Measurements from ENCODE around the gene C16orf74. TPM values are rescaled to one million over a fixed set of nuclear protein-coding genes. Genes with fewer than 3 reads are reported as not detected.
A peak's percentile ranks its signal among the peaks of the same experiment; 100 is the strongest.

Gene C16orf74
- total and polyA plus RNA-seq, 3 experiments from 2014 or later = 1.1 to 10.7 (median 1.3) TPM

- H3K4me1 Mint-ChIP-seq = peaks cover 4 to 20% (median 5%) of the 10 kb centered on the region in 3 donors
- POLR2A ChIA-PET = no interaction called here
- Histone ChIP-seq H3K9me3 (ENCODE audit: low read length) (no peaks in the 10 kb centered on the region), H3K36me3 (ENCODE audit: insufficient read depth, low read length) (no peaks in the 10 kb centered on the region), H3K4me3 (ENCODE audit: low read length) (no peak overlapping the region), H3K4me1 (ENCODE audit: insufficient read depth, low read length) (no peaks in the 10 kb centered on the region), H3K27me3 (ENCODE audit: insufficient read depth, low read length, poor library complexity, severe bottlenecking) (no peaks in the 10 kb centered on the region), H3K27ac (ENCODE audit: low read depth, low read length) (no peak overlapping the region)
- no peaks in the 10 kb centered on the region for H3K9me3 Mint-ChIP-seq
- no peak overlapping the region for H3K4me3 Mint-ChIP-seq
- no peak overlapping the region for H3K27ac Mint-ChIP-seq
- no peaks in the 10 kb centered on the region for H3K36me3 Mint-ChIP-seq
- DNase-seq = peak in 2 of 5 donors; percentile 13 to 57
- H3K27me3 Mint-ChIP-seq = peaks cover 17 to 38% of the 10 kb centered on the region in 2 donors
- CTCF ChIA-PET = interaction anchor here (0.7 to 2.3 kb wide), 7 partner anchors 10 to 224 kb away, joined by 3 to 20 read pairs (median 3); no protein-coding TSS in a partner anchor
Observed at GRCh38 chr16:85759631-85760419, 8.9 kb upstream of the C16orf74 start.

- no peak for DNase-seq
- Histone ChIP-seq H3K9me3 (ENCODE audit: low read length) (no peaks in the 10 kb centered on the region), H3K27ac (ENCODE audit: low read depth, low read length) (no peak overlapping the region), H3K27me3 (ENCODE audit: insufficient read depth, low read length, poor library complexity, severe bottlenecking) (no peaks in the 10 kb centered on the region), H3K36me3 (ENCODE audit: insufficient read depth, low read length) (no peaks in the 10 kb centered on the region), H3K4me3 (ENCODE audit: low read length) (no peak overlapping the region), H3K4me1 (ENCODE audit: insufficient read depth, low read length) (no peaks in the 10 kb centered on the region)
- Mint-ChIP-seq H3K9me3 (no peaks in the 10 kb centered on the region), H3K27me3 (peaks cover 17 to 42% of the 10 kb centered on the region in 2 donors), H3K36me3 (no peaks in the 10 kb centered on the region), H3K4me1 (peaks cover 4 to 20% (median 5%) of the 10 kb centered on the region in 3 donors), H3K27ac (no peak overlapping the region), H3K4me3 (no peak overlapping the region)
- ChIA-PET CTCF (interaction anchor here (1.2 to 2.3 kb wide), 3 partner anchors 41 to 100 kb away, joined by 3 to 20 read pairs (median 3); no protein-coding TSS in a partner anchor), POLR2A (no interaction called here)
Observed at GRCh38 chr16:85759136-85759535, 8.2 kb upstream of the C16orf74 start.

GRCh38 chr16:85757341-85757822 is 6.5 kb upstream of the C16orf74 start:
- POLR2A ChIA-PET = no interaction called here
- Histone ChIP-seq H3K27me3 (ENCODE audit: insufficient read depth, low read length, poor library complexity, severe bottlenecking) (peaks cover 4% of the 10 kb centered on the region), H3K36me3 (ENCODE audit: insufficient read depth, low read length) (no peaks in the 10 kb centered on the region), H3K4me3 (ENCODE audit: low read length) (no peak overlapping the region), H3K9me3 (ENCODE audit: low read length) (no peaks in the 10 kb centered on the region), H3K27ac (ENCODE audit: low read depth, low read length) (no peak overlapping the region), H3K4me1 (ENCODE audit: insufficient read depth, low read length) (no peaks in the 10 kb centered on the region)
- CTCF ChIA-PET = interaction anchor here (1.0 kb wide), 1 partner anchor 21 kb away, joined by 3 read pairs; no protein-coding TSS in a partner anchor
- Mint-ChIP-seq H3K4me1 (peaks cover 4 to 20% (median 5%) of the 10 kb centered on the region in 3 donors), H3K36me3 (no peaks in the 10 kb centered on the region), H3K9me3 (no peaks in the 10 kb centered on the region), H3K27me3 (peaks cover 22 to 53% of the 10 kb centered on the region in 2 donors), H3K27ac (no peak overlapping the region), H3K4me3 (no peak overlapping the region)
- DNase-seq = no peak

GRCh38 chr16:85755929-85756768 is 5.3 kb upstream of the C16orf74 start:
- Histone ChIP-seq H3K9me3 (ENCODE audit: low read length) (no peaks in the 10 kb centered on the region), H3K4me1 (ENCODE audit: insufficient read depth, low read length) (no peaks in the 10 kb centered on the region), H3K27ac (ENCODE audit: low read depth, low read length) (no peak overlapping the region), H3K27me3 (ENCODE audit: insufficient read depth, low read length, poor library complexity, severe bottlenecking) (peaks cover 14% of the 10 kb centered on the region), H3K36me3 (ENCODE audit: insufficient read depth, low read length) (no peaks in the 10 kb centered on the region), H3K4me3 (ENCODE audit: low read length) (no peak overlapping the region)
- Mint-ChIP-seq H3K27ac (peak overlapping the region in 1 of 8 donors; percentile 79), H3K4me3 (no peak overlapping the region), H3K9me3 (no peaks in the 10 kb centered on the region), H3K27me3 (peaks cover 27 to 55% of the 10 kb centered on the region in 2 donors), H3K36me3 (no peaks in the 10 kb centered on the region), H3K4me1 (peaks cover 4 to 25% (median 5%) of the 10 kb centered on the region in 3 donors)
- POLR2A ChIA-PET = no interaction called here
- DNase-seq = no peak
- CTCF ChIA-PET = interaction anchor here (0.6 to 1.0 kb wide), 2 partner anchors 20 to 287 kb away, joined by 3 read pairs; no protein-coding TSS in a partner anchor

GRCh38 chr16:85754413-85754812 is 3.5 kb upstream of the C16orf74 start:
- POLR2A ChIA-PET = no interaction called here
- no peak for DNase-seq
- peaks cover 7 to 30% (median 11%) of the 10 kb centered on the region in 3 donors for H3K4me1 Mint-ChIP-seq
- H3K27me3 Mint-ChIP-seq = peaks cover 26 to 51% of the 10 kb centered on the region in 2 donors
- Histone ChIP-seq H3K4me1 (ENCODE audit: insufficient read depth, low read length) (no peaks in the 10 kb centered on the region), H3K27ac (ENCODE audit: low read depth, low read length) (no peak overlapping the region), H3K27me3 (ENCODE audit: insufficient read depth, low read length, poor library complexity, severe bottlenecking) (peaks cover 20% of the 10 kb centered on the region), H3K9me3 (ENCODE audit: low read length) (no peaks in the 10 kb centered on the region), H3K36me3 (ENCODE audit: insufficient read depth, low read length) (no peaks in the 10 kb centered on the region), H3K4me3 (ENCODE audit: low read length) (no peak overlapping the region)
- H3K4me3 Mint-ChIP-seq = no peak overlapping the region
- CTCF ChIA-PET = interaction anchor here (0.6 kb wide), 1 partner anchor 210 kb away, joined by 4 read pairs; no protein-coding TSS in a partner anchor
- H3K36me3 Mint-ChIP-seq = peaks cover 0 to 1% (median 0%) of the 10 kb centered on the region in 3 donors
- no peaks in the 10 kb centered on the region for H3K9me3 Mint-ChIP-seq
- H3K27ac Mint-ChIP-seq = peak overlapping the region in 1 of 8 donors; percentile 40

GRCh38 chr16:85753976-85754375 is 3.1 kb upstream of the C16orf74 start:
- H3K27me3 Mint-ChIP-seq = peaks cover 22 to 46% of the 10 kb centered on the region in 2 donors
- Histone ChIP-seq H3K27me3 (ENCODE audit: insufficient read depth, low read length, poor library complexity, severe bottlenecking) (peaks cover 20% of the 10 kb centered on the region), H3K4me1 (ENCODE audit: insufficient read depth, low read length) (no peaks in the 10 kb centered on the region), H3K36me3 (ENCODE audit: insufficient read depth, low read length) (no peaks in the 10 kb centered on the region), H3K4me3 (ENCODE audit: low read length) (no peak overlapping the region), H3K27ac (ENCODE audit: low read depth, low read length) (no peak overlapping the region), H3K9me3 (ENCODE audit: low read length) (no peaks in the 10 kb centered on the region)
- POLR2A ChIA-PET = no interaction called here
- H3K27ac Mint-ChIP-seq = no peak overlapping the region
- peaks cover 6 to 27% (median 8%) of the 10 kb centered on the region in 3 donors for H3K4me1 Mint-ChIP-seq
- CTCF ChIA-PET = interaction anchor here (0.6 kb wide), 1 partner anchor 209 kb away, joined by 4 read pairs; no protein-coding TSS in a partner anchor
- no peaks in the 10 kb centered on the region for H3K9me3 Mint-ChIP-seq
- H3K4me3 Mint-ChIP-seq = peak overlapping the region in 1 of 7 donors; percentile 68
- DNase-seq = no peak
- H3K36me3 Mint-ChIP-seq = peaks cover 0 to 1% (median 0%) of the 10 kb centered on the region in 3 donors

- Histone ChIP-seq H3K36me3 (ENCODE audit: insufficient read depth, low read length) (no peaks in the 10 kb centered on the region), H3K4me3 (ENCODE audit: low read length) (no peak overlapping the region), H3K9me3 (ENCODE audit: low read length) (no peaks in the 10 kb centered on the region), H3K4me1 (ENCODE audit: insufficient read depth, low read length) (no peaks in the 10 kb centered on the region), H3K27me3 (ENCODE audit: insufficient read depth, low read length, poor library complexity, severe bottlenecking) (peaks cover 20% of the 10 kb centered on the region), H3K27ac (ENCODE audit: low read depth, low read length) (no peak overlapping the region)
- Mint-ChIP-seq H3K36me3 (peaks cover 0 to 1% (median 0%) of the 10 kb centered on the region in 3 donors), H3K4me3 (peak overlapping the region in 1 of 7 donors; percentile 68), H3K9me3 (no peaks in the 10 kb centered on the region), H3K27me3 (peaks cover 22 to 45% of the 10 kb centered on the region in 2 donors), H3K27ac (no peak overlapping the region), H3K4me1 (peaks cover 4 to 23% (median 6%) of the 10 kb centered on the region in 3 donors)
- no peak for DNase-seq
- POLR2A ChIA-PET = no interaction called here
- CTCF ChIA-PET = no interaction called here
Observed at GRCh38 chr16:85753559-85753958, 2.7 kb upstream of the C16orf74 start.

Data from CD8-positive, alpha-beta memory T cell (primary cell).